ENCODE results near the gene CAB39L. TPM values are rescaled to one million over a fixed set of nuclear protein-coding genes. Genes with fewer than 3 reads are reported as not detected.

Gene CAB39L
- total RNA-seq, 3 donors from 2014 or later (not counting 1 experiment from before 2014, with no cell fraction given) = 4.4 to 6.5 (median 6.0) TPM

DNA sequence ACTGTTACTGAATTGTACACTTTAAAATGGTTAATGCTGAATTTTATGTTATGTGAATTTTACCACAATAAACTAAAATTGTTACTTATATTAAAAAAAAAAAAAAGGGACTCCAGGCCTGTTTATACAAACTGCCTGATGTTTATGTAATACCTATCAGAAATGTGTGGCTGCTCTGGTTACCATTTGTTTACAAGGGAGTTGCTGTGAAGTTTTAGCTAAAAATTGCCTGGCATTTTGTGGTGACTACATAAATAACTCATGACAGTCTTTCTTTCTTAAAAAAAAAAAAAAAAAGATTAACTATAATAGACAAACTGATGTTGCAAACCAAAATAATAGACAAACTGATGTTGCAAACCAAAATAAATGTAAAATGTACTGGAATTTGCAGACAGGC is 124.3 kb downstream of the CAB39L start:
- Mint-ChIP-seq H3K27ac (no peak overlapping the region), H3K9me3 (no peaks in the 10 kb centered on the region), H3K4me1 (no peaks in the 10 kb centered on the region), H3K27me3 (ENCODE audit: low read depth in 2 of 2) (no peaks in the 10 kb centered on the region), H3K4me3 (no peak overlapping the region), H3K36me3 (no peaks in the 10 kb centered on the region)
- DNase-seq (no peak), ATAC-seq (no peak)
- H3K4me1 ChIP-seq (ENCODE audit: control insufficient read depth, insufficient read depth, low read length) = no peaks in the 10 kb centered on the region
- H3K27me3 ChIP-seq (ENCODE audit: control insufficient read depth, insufficient read depth, low read length) = no peaks in the 10 kb centered on the region
- H3K4me3 ChIP-seq (ENCODE audit: low read length) = no peak overlapping the region
- H3K36me3 ChIP-seq (ENCODE audit: control insufficient read depth, insufficient read depth, low read length) = no peaks in the 10 kb centered on the region
- intact Hi-C loops (cut with micrococcal nuclease) = no loop called here
- no peak for TF ChIP-seq CTCF (IDR thresholded peaks at IDR 0.05)
- H3K9me3 ChIP-seq (ENCODE audit: control insufficient read depth, insufficient read depth, low read length) = no peaks in the 10 kb centered on the region
- no peak overlapping the region for H3K27ac ChIP-seq (ENCODE audit: low read length)

DNA sequence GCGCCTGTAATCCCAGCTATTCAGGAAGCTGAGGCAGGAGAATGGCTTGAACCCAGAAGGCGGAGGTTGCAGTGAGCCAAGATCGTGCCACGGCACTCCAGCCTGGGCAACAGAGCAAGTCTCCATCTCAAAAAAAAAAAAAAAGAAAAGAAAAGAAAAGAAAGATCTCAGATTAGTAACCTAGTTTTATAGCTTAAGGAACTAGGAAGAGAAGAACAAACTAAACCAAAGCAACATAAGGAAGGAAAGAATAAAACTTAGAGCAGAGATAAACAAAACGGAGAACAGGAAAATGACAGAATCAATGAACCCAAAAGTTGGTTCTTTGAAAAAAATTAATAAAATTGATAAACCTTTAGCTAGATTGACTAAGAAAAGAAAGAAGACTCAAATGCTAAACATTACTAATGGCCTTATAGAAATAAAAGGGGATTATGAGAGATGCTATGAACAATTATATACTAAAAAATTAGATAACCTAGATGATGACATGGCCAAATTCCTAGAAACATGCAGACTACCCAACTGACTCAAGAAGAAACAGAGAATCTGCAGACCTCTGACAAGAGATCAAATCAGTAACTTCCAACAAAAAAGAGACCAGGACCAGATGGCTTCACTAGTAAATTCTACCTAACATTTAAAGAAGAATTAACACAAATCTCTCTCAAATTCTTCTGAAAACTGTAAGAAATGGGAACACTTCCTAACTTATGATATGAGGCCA is 127.9 kb downstream of the CAB39L start:
- Mint-ChIP-seq H3K27me3 (ENCODE audit: low read depth in 2 of 2) (no peaks in the 10 kb centered on the region), H3K9me3 (no peaks in the 10 kb centered on the region), H3K4me1 (no peaks in the 10 kb centered on the region), H3K4me3 (no peak overlapping the region), H3K36me3 (no peaks in the 10 kb centered on the region), H3K27ac (no peak overlapping the region)
- no peak for TF ChIP-seq CTCF (IDR thresholded peaks at IDR 0.05)
- no peaks in the 10 kb centered on the region for H3K27me3 ChIP-seq (ENCODE audit: control insufficient read depth, insufficient read depth, low read length)
- no peaks in the 10 kb centered on the region for H3K4me1 ChIP-seq (ENCODE audit: control insufficient read depth, insufficient read depth, low read length)
- intact Hi-C loops (cut with micrococcal nuclease) = no loop called here
- DNase-seq = no peak
- WGBS (ENCODE audit: insufficient coverage) = 93% methylated on average over 3 of the region's 5 CpGs
- H3K27ac ChIP-seq (ENCODE audit: low read length) = no peak overlapping the region
- no peak overlapping the region for H3K4me3 ChIP-seq (ENCODE audit: low read length)
- H3K36me3 ChIP-seq (ENCODE audit: control insufficient read depth, insufficient read depth, low read length) = no peaks in the 10 kb centered on the region
- no peaks in the 10 kb centered on the region for H3K9me3 ChIP-seq (ENCODE audit: control insufficient read depth, insufficient read depth, low read length)
- ATAC-seq = no peak

DNA sequence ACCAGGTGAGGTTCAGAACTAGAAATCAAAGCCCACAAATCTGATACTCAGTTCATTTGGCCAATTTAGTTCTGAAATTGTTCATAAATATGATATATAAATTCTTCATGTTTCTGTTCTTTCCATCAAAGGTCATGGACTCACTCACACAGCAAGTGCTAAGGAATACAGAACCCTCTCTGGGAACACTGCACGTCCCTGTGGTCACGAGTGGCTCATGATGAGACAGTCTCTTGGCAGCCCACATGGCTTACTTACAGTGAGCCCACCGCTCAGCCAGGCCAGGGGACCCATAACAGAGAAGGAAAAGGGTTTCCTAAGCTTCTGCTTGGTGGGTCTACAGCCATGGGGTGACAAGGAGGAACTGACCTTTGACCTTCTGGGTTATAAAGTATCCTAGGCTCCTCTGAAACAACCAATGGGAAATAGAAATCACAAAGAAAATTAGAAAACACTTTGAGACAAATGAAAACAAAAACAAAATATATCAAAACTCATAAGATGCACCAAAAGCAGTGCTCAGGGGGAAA is 128.8 kb downstream of the CAB39L start:
- no peaks in the 10 kb centered on the region for H3K9me3 Mint-ChIP-seq
- H3K4me3 ChIP-seq (ENCODE audit: low read length) = no peak overlapping the region
- TF ChIP-seq CTCF (IDR thresholded peaks at IDR 0.05) = no peak
- 90% methylated on average over 3 of the region's 3 CpGs for WGBS (ENCODE audit: insufficient coverage)
- H3K9me3 ChIP-seq (ENCODE audit: control insufficient read depth, insufficient read depth, low read length) = no peaks in the 10 kb centered on the region
- no peak overlapping the region for H3K4me3 Mint-ChIP-seq
- ATAC-seq (no peak), DNase-seq (no peak)
- no peak overlapping the region for H3K27ac ChIP-seq (ENCODE audit: low read length)
- intact Hi-C loops (cut with micrococcal nuclease) = no loop called here
- H3K27ac Mint-ChIP-seq = no peak overlapping the region
- no peaks in the 10 kb centered on the region for H3K4me1 ChIP-seq (ENCODE audit: control insufficient read depth, insufficient read depth, low read length)
- H3K36me3 Mint-ChIP-seq = no peaks in the 10 kb centered on the region
- H3K36me3 ChIP-seq (ENCODE audit: control insufficient read depth, insufficient read depth, low read length) = no peaks in the 10 kb centered on the region
- no peaks in the 10 kb centered on the region for H3K27me3 ChIP-seq (ENCODE audit: control insufficient read depth, insufficient read depth, low read length)
- H3K4me1 Mint-ChIP-seq = no peaks in the 10 kb centered on the region
- no peaks in the 10 kb centered on the region for H3K27me3 Mint-ChIP-seq (ENCODE audit: low read depth in 2 of 2)

Measured in natural killer cell (primary cell).